ENCODE data around the gene C3orf33.

The C3orf33 gene

GRCh38 chr3:155738580-155739076 is 67.5 kb downstream of the C3orf33 start:
- Histone ChIP-seq H3K27ac (ENCODE audit: low read depth, low read length) (no peak overlapping the region), H3K4me3 (ENCODE audit: low read depth in 1 of 2, low read length in 2 of 2) (no peak overlapping the region), H3K9ac (ENCODE audit: low read length) (no peak overlapping the region), H3K4me1 (ENCODE audit: insufficient read depth, low read length) (no peaks in the 10 kb centered on the region), H3K9me3 (ENCODE audit: low read length) (no peaks in the 10 kb centered on the region), H3K27me3 (ENCODE audit: control insufficient read depth in 1 of 2, insufficient read depth in 2 of 2, low read length in 2 of 2) (peaks cover 0 to 3% of the 10 kb centered on the region in 2 donors), H3K36me3 (ENCODE audit: insufficient read depth, low read length) (no peaks in the 10 kb centered on the region)

- H3K4me3 ChIP-seq (ENCODE audit: low read depth in 1 of 2, low read length in 2 of 2) = no peak overlapping the region
- no peak overlapping the region for H3K27ac ChIP-seq (ENCODE audit: low read depth, low read length)
- no peaks in the 10 kb centered on the region for H3K36me3 ChIP-seq (ENCODE audit: insufficient read depth, low read length)
- no peaks in the 10 kb centered on the region for H3K4me1 ChIP-seq (ENCODE audit: insufficient read depth, low read length)
- no peak overlapping the region for H3K9ac ChIP-seq (ENCODE audit: low read length)
- H3K9me3 ChIP-seq (ENCODE audit: low read length) = no peaks in the 10 kb centered on the region
- peaks cover 0 to 3% of the 10 kb centered on the region in 2 donors for H3K27me3 ChIP-seq (ENCODE audit: control insufficient read depth in 1 of 2, insufficient read depth in 2 of 2, low read length in 2 of 2)
These were observed 68.1 kb downstream of the C3orf33 start for GRCh38 chr3:155737844-155738460.

GRCh38 chr3:155736381-155736780 is 69.7 kb downstream of the C3orf33 start:
- no peak overlapping the region for H3K9ac ChIP-seq (ENCODE audit: low read length)
- H3K36me3 ChIP-seq (ENCODE audit: insufficient read depth, low read length) = no peaks in the 10 kb centered on the region
- H3K27ac ChIP-seq (ENCODE audit: low read depth, low read length) = no peak overlapping the region
- no peaks in the 10 kb centered on the region for H3K4me1 ChIP-seq (ENCODE audit: insufficient read depth, low read length)
- no peaks in the 10 kb centered on the region for H3K27me3 ChIP-seq (ENCODE audit: control insufficient read depth in 1 of 2, insufficient read depth in 2 of 2, low read length in 2 of 2)
- H3K9me3 ChIP-seq (ENCODE audit: low read length) = no peaks in the 10 kb centered on the region
- H3K4me3 ChIP-seq (ENCODE audit: low read depth in 1 of 2, low read length in 2 of 2) = no peak overlapping the region

- Histone ChIP-seq H3K4me1 (ENCODE audit: insufficient read depth, low read length) (no peaks in the 10 kb centered on the region), H3K27ac (ENCODE audit: low read depth, low read length) (no peak overlapping the region), H3K9me3 (ENCODE audit: low read length) (no peaks in the 10 kb centered on the region), H3K27me3 (ENCODE audit: control insufficient read depth in 1 of 2, insufficient read depth in 2 of 2, low read length in 2 of 2) (no peaks in the 10 kb centered on the region), H3K36me3 (ENCODE audit: insufficient read depth, low read length) (no peaks in the 10 kb centered on the region), H3K4me3 (ENCODE audit: low read depth in 1 of 2, low read length in 2 of 2) (no peak overlapping the region), H3K9ac (ENCODE audit: low read length) (no peak overlapping the region)
These were observed 75.2 kb downstream of the C3orf33 start for GRCh38 chr3:155730843-155731242.

GRCh38 chr3:155727836-155728235 is 78.2 kb downstream of the C3orf33 start:
- no peaks in the 10 kb centered on the region for H3K27me3 ChIP-seq (ENCODE audit: control insufficient read depth in 1 of 2, insufficient read depth in 2 of 2, low read length in 2 of 2)
- no peak overlapping the region for H3K4me3 ChIP-seq (ENCODE audit: low read depth in 1 of 2, low read length in 2 of 2)
- H3K36me3 ChIP-seq (ENCODE audit: insufficient read depth, low read length) = no peaks in the 10 kb centered on the region
- H3K9me3 ChIP-seq (ENCODE audit: low read length) = no peaks in the 10 kb centered on the region
- H3K27ac ChIP-seq (ENCODE audit: low read depth, low read length) = no peak overlapping the region
- no peaks in the 10 kb centered on the region for H3K4me1 ChIP-seq (ENCODE audit: insufficient read depth, low read length)
- H3K9ac ChIP-seq (ENCODE audit: low read length) = no peak overlapping the region

GRCh38 chr3:155714295-155714718 is 91.8 kb downstream of the C3orf33 start:
- Histone ChIP-seq H3K4me3 (ENCODE audit: low read depth in 1 of 2, low read length in 2 of 2) (no peak overlapping the region), H3K27me3 (ENCODE audit: control insufficient read depth in 1 of 2, insufficient read depth in 2 of 2, low read length in 2 of 2) (no peaks in the 10 kb centered on the region), H3K27ac (ENCODE audit: low read depth, low read length) (no peak overlapping the region), H3K9ac (ENCODE audit: low read length) (no peak overlapping the region), H3K4me1 (ENCODE audit: insufficient read depth, low read length) (no peaks in the 10 kb centered on the region), H3K9me3 (ENCODE audit: low read length) (no peaks in the 10 kb centered on the region), H3K36me3 (ENCODE audit: insufficient read depth, low read length) (no peaks in the 10 kb centered on the region)
